ENCODE measurements around the gene AGL.
"Not testable (repeated sequence)": the region's sequence is repeated elsewhere in the genome, so short reads cannot be mapped to it uniquely, and the experiment has no call there.

AGL gene

DNA sequence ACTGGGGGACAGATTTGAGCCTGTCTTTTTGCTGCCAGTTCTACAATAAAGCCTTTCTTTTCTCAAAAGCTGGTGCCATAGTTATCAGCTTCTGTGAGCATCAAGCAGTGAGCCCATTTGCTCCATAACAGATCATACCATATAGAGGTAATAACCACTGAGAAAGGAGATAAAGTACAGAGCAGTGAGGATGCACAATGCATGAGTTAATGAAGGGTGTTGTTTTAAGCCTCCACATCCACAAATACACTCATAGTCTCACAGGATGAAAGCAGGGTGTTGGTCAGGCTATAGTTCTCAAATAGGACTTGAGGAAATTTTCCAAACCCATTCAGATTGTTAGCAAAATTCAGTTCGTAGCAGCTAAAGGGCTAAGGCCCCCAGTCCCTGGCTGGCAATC, 94.0 kb downstream of the AGL start:
- no peak for DNase-seq

DNA sequence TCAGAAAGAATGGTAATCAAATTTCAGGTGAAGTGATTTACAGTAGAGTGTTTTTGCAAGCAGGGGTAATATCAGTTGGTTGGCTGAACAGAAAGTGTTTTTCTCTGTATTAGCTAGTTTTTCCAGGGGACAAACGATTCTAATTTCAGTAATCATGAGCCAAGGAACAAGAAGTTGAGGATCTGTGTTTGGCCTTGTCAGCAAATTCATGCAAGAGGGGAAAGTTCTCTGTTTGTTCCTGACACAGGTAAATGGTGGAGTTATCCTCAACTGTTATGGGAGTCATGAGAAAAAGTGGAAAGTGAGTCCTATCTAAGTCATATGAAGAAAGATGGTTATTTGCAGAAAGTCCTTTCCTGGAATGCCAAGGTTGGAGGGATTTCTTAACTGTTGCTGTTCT, 95.0 kb downstream of the AGL start:
- DNase-seq = no peak

DNA sequence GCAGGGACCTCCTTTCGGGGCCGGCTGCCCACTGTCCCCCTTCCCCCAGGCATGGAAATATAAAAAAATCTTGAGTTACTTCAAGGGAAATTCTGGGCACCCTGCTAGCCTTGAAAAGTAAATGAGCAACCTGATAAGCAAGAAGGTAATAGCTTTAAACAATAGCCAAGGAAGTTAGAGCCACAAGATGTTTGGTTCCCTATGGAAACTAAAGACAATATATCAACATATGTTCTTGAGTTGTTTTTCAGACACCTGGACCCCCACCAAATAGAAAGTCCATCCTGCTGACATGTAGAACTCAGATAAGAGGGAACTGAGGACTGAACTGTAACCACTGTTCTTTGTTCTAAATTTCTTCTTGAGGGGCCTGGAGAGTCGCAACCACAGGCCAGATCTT, 100.3 kb downstream of the AGL start:
- DNase-seq = no peak

DNA sequence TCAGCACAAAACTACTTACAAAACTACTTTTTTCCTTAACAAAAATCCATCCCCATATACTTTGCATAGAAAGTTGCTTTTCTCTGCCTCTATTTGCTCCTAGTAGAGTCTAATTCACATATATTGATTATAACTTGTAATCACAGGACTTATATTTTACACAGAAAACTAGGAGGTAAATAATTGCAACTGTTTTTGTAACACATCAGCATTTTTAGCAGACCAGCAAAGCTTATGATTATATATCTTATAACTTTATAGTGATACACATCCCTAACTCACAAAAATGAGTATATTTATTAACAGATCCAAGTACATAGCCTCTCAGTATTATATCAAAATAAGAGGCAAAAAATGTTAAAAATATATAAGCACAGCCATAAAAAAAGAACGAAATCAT, 102.4 kb downstream of the AGL start:
- DNase-seq = no peak

DNA sequence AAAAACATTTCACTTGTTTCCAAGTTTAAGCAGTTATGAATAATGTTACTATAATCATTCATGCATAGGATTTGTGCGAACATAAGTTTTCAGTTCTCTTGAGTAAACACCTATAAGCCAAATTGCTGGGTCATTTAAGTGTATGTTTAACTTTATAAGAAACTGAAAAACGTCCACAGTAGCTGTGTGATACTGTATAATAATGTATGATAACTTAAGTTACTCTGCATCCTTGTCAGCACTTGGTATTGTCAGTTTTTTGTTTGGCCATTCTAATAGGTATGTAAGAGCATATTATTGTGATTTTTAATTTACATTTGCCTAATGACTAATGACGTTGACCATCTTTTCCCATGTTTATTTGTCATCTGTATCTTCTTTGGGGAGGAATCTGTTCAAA, 105.2 kb downstream of the AGL start:
- DNase-seq = no peak

DNA sequence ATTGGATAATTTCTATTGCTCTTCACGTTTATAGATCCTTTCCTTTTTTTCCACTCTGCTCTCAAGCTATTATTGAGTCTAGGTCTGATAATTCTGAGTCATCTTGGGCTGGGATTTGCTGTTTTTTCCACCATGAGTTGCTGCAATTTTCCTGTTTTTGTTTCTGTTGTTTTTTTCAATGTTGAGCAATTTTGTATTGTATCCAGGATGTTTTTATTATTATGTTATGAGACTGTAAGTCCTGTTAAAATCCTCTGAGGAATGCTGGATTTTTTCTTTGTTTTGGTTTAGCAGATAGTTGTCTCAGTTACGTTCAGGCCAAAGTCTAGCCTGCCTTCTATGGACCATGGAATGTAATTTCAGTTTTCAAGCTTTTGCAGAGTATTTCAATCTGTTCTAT, 106.6 kb downstream of the AGL start:
- no peak for DNase-seq

DNA sequence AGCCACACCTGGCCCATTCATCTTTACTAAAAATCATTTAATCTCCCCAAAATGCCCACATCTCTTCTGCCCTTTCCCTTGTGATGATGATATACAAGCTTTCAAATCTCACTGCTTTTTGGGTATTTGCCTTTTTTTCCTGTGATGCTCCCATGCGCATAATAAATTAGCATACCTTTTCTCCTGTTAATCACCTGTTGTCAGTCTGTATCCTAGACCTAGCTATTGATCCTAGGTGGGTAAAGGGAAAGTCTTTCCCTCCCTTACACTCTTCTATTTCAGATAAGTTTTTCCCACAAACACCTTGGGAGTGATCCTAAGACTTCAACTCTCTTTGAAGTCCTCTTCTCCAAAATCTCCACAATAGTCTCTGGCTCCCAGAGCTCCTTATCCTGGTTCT, 107.7 kb downstream of the AGL start:
- no peak for DNase-seq

DNA sequence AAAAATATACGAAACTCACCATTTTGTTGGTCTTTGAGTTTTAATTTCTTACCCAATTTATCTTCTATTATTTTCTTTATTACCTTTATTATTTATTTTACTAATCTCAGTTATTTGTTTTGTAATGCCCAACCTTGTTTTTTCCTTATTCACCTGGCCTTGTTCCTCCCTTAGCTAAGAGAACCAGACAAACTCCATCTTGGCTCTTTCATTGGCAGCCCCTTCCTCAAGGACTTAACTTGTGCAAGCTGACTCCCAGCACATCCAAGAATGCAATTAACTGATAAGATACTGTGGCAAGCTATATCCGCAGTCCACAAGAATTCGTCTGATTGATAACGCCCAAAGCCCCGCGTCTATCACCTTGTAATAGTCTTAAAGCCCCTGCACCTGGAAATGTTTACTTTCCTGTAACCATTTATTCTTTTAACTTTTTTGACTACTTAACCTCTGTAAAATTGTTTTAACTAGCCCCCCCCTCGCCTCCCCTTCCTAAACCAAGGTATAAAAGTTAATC, 109.1 kb downstream of the AGL start:
- not testable (repeated sequence) for DNase-seq

DNA sequence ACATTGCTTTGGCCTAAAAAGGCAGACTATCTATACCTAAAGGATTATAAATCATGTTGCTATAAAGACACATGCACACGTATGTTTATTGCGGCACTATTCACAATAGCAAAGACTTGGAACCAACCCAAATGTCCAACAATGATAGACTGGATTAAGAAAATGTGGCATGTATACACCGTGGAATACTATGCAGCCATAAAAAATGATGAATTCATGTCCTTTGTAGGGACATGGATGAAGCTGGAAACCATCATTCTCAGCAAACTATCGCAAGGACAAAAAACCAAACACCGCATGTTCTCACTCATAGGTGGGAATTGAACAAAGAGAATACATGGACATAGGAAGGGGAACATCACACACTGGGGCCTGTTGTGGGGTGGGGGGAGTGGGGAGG, 110.1 kb downstream of the AGL start:
- DNase-seq = not testable (repeated sequence)

DNA sequence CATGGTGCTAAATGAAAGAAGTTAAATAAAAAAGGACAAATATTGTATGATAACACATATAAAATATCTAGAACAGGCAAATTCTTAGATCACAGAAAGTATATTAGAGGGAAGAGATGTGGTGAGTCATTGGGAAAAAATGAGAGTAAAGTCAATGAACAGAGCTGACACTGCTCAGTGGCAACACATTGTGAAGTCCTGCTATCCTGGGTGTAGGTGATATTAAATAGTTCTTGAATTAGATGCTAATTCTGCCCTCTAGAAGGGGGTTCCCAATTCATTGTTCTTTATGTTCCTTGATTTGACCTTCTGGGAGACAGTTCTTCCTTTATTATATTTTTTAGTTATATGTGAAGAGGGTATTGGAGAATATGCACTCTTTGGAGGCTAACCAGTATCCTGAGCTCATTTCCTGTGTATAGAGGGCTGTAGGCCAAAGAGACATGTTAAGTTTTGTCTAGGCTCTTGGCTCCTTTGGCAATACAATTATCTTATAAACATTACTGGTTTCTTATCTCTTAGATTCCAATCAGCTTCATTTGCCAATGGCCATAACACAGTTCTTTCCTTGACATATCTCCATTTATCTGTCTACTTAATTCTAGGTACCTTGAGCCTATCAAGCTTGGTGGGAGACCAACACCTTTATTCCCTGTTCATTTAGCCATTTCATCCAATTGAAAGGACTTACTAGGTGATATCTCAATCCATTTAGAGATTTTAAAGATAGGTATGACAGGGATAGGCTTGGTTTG, 113.1 kb downstream of the AGL start:
- no peak for DNase-seq

DNA sequence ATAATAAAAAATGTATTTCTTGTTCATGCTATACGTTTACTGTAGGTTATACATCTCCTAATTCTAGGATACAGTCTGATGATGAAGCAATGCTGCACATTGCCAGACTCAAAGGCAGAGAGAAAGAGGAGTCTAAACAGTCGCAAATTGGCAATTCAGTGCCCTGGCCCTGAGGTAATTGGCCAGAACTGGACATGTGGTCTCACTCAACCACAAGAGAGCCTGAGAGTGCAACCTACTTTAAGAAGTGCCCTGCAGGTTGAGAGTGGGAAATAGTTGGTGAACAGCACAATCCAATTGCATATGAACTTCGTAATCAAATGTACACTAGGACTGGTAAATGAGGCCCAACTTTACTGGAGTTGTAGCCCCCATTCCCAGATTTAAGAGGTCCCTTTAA, 114.6 kb downstream of the AGL start:
- DNase-seq = no peak

DNA sequence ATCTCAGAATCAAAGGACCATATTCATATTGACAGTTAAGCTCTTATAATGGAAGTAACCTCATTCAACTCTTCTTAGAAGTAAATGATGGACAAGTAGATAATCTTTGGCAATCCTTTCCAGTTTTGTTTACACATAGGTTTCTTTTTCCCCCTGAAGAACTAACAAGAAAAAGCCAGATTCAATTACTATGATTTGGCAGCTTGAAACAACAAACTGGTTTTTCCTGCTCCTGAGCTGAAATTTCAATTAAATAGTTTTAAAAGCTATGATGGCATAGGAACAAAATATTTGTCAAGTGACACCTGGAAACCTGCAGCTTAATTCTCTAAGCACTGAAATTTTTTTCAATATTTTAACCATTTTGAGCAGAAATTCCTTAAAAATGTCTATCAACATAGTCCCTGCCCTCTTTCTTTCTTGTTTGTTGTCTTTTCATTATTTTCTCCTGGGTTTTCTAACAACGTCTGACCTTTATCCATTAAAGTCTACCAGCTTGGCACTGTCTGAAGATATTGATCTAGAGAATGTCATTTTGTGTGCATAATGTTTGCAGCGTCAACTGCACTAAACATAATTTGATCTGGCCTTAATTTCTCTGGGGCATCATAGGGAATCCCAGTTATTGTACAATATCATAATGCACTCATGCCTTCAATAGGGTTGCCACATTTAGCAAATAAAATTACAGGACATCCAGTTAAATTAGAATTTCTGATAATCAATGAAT, 115.7 kb downstream of the AGL start:
- DNase-seq = no peak

DNA sequence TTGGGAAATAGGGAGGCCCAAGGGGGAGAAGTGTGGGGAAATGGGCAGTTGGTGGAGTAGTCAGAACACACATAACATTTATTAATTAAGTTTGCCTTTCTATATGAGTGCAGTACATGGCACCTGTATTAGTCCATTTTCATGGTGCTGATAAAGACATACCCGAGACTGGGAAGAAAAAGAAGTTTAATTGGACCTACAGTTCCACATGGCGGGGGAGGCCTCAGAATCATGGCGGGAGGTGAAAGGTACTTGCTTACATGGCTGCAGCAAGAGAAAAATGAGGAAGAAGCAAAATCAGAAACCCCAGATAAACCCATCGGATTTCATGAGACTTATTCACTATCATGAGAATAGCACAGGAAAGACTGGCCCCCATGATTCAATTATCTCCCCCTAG, 118.1 kb downstream of the AGL start:
- no peak for DNase-seq

DNA sequence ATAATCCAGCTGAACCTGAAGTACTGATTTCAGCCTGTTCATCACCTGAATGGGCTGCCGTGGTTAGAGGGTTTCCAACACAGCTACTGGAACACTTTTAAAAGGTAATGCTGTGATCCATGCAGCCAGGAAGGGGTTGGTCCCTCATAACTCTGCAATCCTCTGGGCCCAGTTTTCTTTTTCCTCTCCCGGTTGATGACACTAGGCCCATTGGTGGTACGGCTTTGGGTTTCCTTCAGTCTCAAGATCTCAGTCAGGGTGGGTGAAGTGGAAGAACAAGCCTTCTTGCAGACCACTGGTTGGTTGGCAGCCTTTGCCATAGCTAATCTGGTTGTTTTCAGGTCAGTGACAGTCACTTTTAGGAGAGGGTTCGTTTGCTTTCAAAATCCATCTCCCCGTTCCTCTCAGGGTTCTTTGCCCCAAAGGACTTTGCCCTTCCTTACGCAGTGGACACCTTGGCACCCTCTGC, 119.1 kb downstream of the AGL start:
- DNase-seq = no peak

DNA sequence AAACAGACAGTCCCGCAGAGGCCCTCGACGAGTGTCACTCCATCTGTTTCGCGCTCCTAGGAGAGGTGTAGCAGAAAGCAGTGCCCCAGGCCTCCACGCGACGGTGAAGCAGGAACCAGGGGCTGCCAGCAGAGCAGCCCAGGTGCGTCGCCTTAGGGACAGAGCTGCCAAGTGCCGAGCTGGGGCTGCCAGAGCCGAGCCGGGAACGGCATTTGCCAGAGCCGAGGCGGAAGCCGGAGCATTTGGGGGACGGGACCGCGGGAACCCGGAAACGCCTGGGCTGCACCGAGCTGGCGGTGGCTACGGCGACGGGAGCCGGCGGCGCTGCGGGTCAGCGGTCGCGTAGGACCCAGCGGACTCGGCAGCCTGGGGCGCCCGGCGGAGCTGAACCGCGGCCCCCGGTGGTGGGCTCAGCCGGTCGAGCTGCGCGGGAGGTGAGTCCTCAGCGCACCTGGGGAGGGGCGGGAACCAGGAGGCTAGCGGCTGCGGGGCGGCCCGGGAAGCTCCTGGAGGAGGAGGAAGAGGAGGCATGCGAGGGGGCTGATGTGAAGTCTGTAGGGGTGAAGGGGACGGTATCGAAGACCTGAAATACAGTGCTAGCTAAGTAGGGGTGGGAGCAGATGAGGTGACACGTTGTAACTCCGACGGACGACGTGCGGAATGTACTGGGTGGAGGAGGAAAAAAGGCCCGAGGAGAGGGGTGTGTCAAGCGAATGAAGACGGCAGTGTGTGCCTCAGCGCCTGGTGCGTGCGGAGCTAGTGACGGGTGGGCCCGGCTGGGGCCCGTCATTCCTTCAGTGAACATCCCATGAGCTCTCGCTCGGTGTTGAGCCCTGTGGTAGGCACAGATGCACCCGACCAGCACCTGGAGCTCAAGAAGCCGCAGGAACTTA, 119.8 kb downstream of the AGL start, which contains the start of gene SLC35A3:
Gene SLC35A3, plus strand, starts transcription at position 268 of the 893 bp plus-strand sequence. CDS start 23,559 bp downstream, outside the sequence.
- DNase-seq = peak; percentile 81

DNA sequence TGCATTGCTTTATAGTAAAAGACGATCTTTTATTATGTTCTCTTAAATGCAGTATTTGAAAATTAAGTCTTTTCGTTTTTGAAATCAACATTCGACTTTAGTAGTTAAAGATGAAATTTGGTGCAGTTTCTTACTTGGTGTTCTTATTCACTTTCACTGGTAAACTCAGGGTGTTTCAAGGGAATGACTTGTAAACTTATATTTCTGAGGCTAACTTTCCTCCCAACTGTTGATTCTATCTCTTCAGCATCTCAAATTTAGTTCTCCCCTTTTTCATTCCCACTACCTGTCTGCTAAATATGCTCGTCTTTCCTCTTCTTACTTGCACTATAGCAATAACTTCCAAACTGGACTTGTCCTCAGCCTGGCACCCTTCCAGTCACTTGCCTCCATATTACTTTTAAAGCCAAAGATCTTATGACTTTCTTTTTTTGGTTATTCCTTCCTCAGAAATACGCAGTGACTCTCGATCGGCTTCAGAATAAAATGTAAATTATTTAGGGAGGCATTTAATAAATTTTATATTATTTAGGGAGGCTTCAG, 120.6 kb downstream of the AGL start:
- DNase-seq = no peak

DNA sequence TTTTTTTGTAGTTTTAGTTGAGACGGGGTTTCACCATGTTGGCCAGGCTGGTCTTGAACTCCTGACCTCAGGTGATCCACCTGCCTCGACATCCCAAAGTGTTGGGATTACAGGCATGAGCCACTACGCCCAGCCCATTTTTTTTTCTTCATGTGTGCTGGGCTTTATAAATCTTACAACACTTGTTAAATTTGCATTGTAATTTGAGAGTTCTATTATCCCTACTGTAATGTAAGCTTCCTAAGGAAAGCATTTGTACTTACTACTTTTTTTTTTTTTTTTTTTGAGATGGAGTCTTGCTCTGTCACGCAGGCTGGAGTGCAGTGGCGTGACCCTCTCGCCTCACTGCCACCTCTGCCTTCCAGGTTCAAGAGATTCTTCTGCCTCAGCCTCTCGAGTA, 121.9 kb downstream of the AGL start:
- DNase-seq = not testable (repeated sequence)

Data from CD4-positive, alpha-beta T cell treated with Interleukin-10 for 1 hour (primary cell).